GM12878 (cell line): Measurements from ENCODE around the gene POLR1A. TPM values are rescaled to one million over a fixed set of nuclear protein-coding genes. Genes with fewer than 3 reads are reported as not detected.

Experiments used
- ATAC-seq: fragments of 200-7000 bp; cut with Tn5 transposase; 3 replicates; pipeline ENCODE4 v1.9.1; 2020; ENCODE audit warnings: mild to moderate bottlenecking, moderate library complexity
- BruUV-seq: library from RNA; stranded (reverse); fragments of 400-500 nt; replicated peaks from 2 replicates; lab custom pipeline; 2021; lab: Mats Ljungman, UMichigan
- CTCF ChIA-PET: fragments of 300-600 bp; sonication (Branson Sonifier 250); formaldehyde crosslinking; extraction: SDS; loops from one replicate; lab custom pipeline; 2021; ENCODE audit warnings: inconsistent platforms; lab: Yijun Ruan, JAX
- POLR2A ChIA-PET: fragments of 350-600 bp; formaldehyde crosslinking; extraction: SDS; loops from one replicate; lab custom pipeline; 2021; ENCODE audit warnings: inconsistent platforms; lab: Charles Lee
- RAD21 ChIA-PET: fragments of 300-600 bp; sonication (Branson Sonifier 250); formaldehyde crosslinking; loops from one replicate; lab custom pipeline; 2023; ENCODE audit warnings: antibody characterized with exemption; ENCODE audit not compliant: unreplicated experiment; lab: Charles Lee
- SMC1A ChIA-PET: fragments of 300-600 bp; sonication (Branson Sonifier 250); formaldehyde crosslinking; loops from one replicate; lab custom pipeline; 2023; ENCODE audit not compliant: unreplicated experiment, uncharacterized antibody; lab: Charles Lee
- DNase-seq: peaks from one replicate; pipeline ENCODE4 v3.0.0-alpha.2; 2011; ENCODE audit warnings: low read depth, low spot score
- FAIRE-seq: peaks from 3 replicates; lab custom pipeline; 2011; peaks lifted over from hg19 to GRCh38; lab: Jason Lieb, UNC
- H2AFZ ChIP-seq: 2 replicates; pipeline ENCODE4 v1.6.0; 2011; ENCODE audit warnings: low read depth, low read length, control low read depth; ENCODE audit not compliant: control insufficient read depth
- H3K27ac ChIP-seq: 2 replicates; pipeline ENCODE4 v1.5.1; 2011; ENCODE audit warnings: control low read depth; ENCODE audit not compliant: control insufficient read depth, insufficient read depth
- H3K27me3 ChIP-seq, 2 experiments: replicated peaks in 1 of 2; 2 replicates each; pipeline versions ENCODE4 v1.6.0 to v1.6.1; 2011; ENCODE audit warnings: low read length in 1 of 2; ENCODE audit not compliant: control insufficient read depth in 2 of 2, insufficient read depth in 2 of 2
- H3K36me3 ChIP-seq, 2 experiments: 2 replicates each; pipeline ENCODE4 v1.5.1; 2011; ENCODE audit warnings: low read length in 1 of 2; ENCODE audit not compliant: control insufficient read depth in 2 of 2, insufficient read depth in 2 of 2
- H3K4me1 ChIP-seq: 2 replicates; pipeline ENCODE4 v1.6.1; 2011; ENCODE audit warnings: mild to moderate bottlenecking, low read length, moderate library complexity, mixed read lengths; ENCODE audit not compliant: control insufficient read depth, insufficient read depth
- H3K4me2 ChIP-seq: 2 replicates; pipeline ENCODE4 v1.6.0; 2011; ENCODE audit warnings: control low read depth; ENCODE audit not compliant: control insufficient read depth, insufficient read depth
- H3K4me3 ChIP-seq: fragments of 200-600 bp; sonication (generic); 2 replicates; pipeline ENCODE4 v1.5.1; 2016
- H3K79me2 ChIP-seq: 2 replicates; pipeline ENCODE4 v1.6.0; 2011; ENCODE audit warnings: low read length; ENCODE audit not compliant: control insufficient read depth, insufficient read depth
- H3K9ac ChIP-seq: 2 replicates; pipeline ENCODE4 v1.8.0; 2011; ENCODE audit warnings: low read length, control low read depth, mixed read lengths; ENCODE audit not compliant: control insufficient read depth, insufficient read depth
- H3K9me3 ChIP-seq: replicated peaks from 3 replicates; pipeline ENCODE4 v1.5.1; 2011; ENCODE audit warnings: mild to moderate bottlenecking, low read length; ENCODE audit not compliant: control insufficient read depth, insufficient read depth
- H4K20me1 ChIP-seq: 2 replicates; pipeline ENCODE4 v1.6.0; 2011; ENCODE audit not compliant: control insufficient read depth, insufficient read depth
- STAT3 ChIP-seq: IDR thresholded peaks from 2 replicates; pipeline ENCODE4 v1.6.1; 2011; ENCODE audit warnings: low read depth, low read length, improper control_type of control experiment
- WGBS: methylation state at CpG from one replicate; pipeline ENCODE4 v1.1.6; 2016; ENCODE audit warnings: low lambda C conversion rate; ENCODE audit not compliant: insufficient replicate concordance, insufficient coverage; ENCODE audit errors: missing lambda C conversion rate; 5-methylcytosine and 5-hydroxymethylcytosine counted together
- in situ Hi-C: fragments of 300-500 bp; cut with MboI; formaldehyde crosslinking; loops from 9 replicates; pipeline ENCODE4 v1.14.3; 2018; ENCODE audit warnings: mixed read lengths
- intact Hi-C: fragments of 100-400 bp; cut with micrococcal nuclease; formaldehyde crosslinking; loops from one replicate; pipeline ENCODE4 v1.14.2; 2022; ENCODE audit not compliant: unreplicated experiment
- polyA plus RNA-seq, 11 experiments: library from polyadenylated mRNA; depleted of rRNA in 4 of 11; unstranded in 6 of 11; stranded (reverse) in 5 of 11; fragments of >200 nt; fragmentation: Nextera tagmentation in 4 of 11; fragmentation: Illumina TruSeq in 1 of 11; extraction: Ambion mirVana in 4 of 11; extraction: Trizol in 1 of 11; gene quantifications; 1 replicate in 1 of 11; 2 replicates in 10 of 11; pipeline versions ENCODE4 v1.2.1 to v1.2.3, GENCODE V29; 2011 to 2016; ENCODE audit warnings: inconsistent platforms in 2 of 11, missing spikeins in 2 of 11, low read depth in 1 of 11
- total RNA-seq, 4 experiments: library from RNA; depleted of rRNA in 3 of 4; stranded (reverse); fragments of >200 nt in 3 of 4; fragmentation: Illumina TruSeq in 1 of 4; extraction: Trizol in 1 of 4; gene quantifications; 2 replicates each; pipeline versions ENCODE4 v1.2.1 to v1.2.3, GENCODE V29; 2013 to 2021
- TF ChIP-seq, protein P1 (sequence below): fragments of 450-650 bp; IDR thresholded peaks from 2 replicates; pipeline ENCODE4 v1.6.1; 2017; ENCODE audit warnings: mild to moderate bottlenecking, moderate library complexity
- TF ChIP-seq, protein P2 (sequence below): IDR thresholded peaks from 2 replicates; pipeline ENCODE4 v1.6.1; 2012; ENCODE audit warnings: low read depth, low read length, improper control_type of control experiment
- TF ChIP-seq, protein P3 (sequence below): fragments of 450-650 bp; IDR thresholded peaks from 2 replicates; pipeline ENCODE4 v1.6.1; 2017; ENCODE audit warnings: borderline replicate concordance

POLR1A gene
- total and polyA plus RNA-seq, 10 of the 15 experiments (the other 5 are each of a cell fraction or from before 2014, with no cell fraction given) = 2.1 to 53.9 (median 17.8) TPM

- 72% methylated on average over 10 of the region's 10 CpGs for WGBS
- RAD21 ChIA-PET = interaction anchor here (0.7 to 1.6 kb wide), 2 partner anchors 67 to 128 kb away, joined by 3 to 5 read pairs; no protein-coding TSS in a partner anchor
- no peak overlapping the region for H2AFZ ChIP-seq
- SMC1A ChIA-PET = interaction anchor here (1.1 to 1.6 kb wide), 2 partner anchors 48 to 68 kb away, joined by 3 to 6 read pairs; no protein-coding TSS in a partner anchor
- TF ChIP-seq, protein P1, sequence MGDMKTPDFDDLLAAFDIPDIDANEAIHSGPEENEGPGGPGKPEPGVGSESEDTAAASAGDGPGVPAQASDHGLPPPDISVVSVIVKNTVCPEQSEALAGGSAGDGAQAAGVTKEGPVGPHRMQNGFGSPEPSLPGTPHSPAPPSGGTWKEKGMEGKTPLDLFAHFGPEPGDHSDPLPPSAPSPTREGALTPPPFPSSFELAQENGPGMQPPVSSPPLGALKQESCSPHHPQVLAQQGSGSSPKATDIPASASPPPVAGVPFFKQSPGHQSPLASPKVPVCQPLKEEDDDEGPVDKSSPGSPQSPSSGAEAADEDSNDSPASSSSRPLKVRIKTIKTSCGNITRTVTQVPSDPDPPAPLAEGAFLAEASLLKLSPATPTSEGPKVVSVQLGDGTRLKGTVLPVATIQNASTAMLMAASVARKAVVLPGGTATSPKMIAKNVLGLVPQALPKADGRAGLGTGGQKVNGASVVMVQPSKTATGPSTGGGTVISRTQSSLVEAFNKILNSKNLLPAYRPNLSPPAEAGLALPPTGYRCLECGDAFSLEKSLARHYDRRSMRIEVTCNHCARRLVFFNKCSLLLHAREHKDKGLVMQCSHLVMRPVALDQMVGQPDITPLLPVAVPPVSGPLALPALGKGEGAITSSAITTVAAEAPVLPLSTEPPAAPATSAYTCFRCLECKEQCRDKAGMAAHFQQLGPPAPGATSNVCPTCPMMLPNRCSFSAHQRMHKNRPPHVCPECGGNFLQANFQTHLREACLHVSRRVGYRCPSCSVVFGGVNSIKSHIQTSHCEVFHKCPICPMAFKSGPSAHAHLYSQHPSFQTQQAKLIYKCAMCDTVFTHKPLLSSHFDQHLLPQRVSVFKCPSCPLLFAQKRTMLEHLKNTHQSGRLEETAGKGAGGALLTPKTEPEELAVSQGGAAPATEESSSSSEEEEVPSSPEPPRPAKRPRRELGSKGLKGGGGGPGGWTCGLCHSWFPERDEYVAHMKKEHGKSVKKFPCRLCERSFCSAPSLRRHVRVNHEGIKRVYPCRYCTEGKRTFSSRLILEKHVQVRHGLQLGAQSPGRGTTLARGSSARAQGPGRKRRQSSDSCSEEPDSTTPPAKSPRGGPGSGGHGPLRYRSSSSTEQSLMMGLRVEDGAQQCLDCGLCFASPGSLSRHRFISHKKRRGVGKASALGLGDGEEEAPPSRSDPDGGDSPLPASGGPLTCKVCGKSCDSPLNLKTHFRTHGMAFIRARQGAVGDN = no peak
- TF ChIP-seq, protein P2, sequence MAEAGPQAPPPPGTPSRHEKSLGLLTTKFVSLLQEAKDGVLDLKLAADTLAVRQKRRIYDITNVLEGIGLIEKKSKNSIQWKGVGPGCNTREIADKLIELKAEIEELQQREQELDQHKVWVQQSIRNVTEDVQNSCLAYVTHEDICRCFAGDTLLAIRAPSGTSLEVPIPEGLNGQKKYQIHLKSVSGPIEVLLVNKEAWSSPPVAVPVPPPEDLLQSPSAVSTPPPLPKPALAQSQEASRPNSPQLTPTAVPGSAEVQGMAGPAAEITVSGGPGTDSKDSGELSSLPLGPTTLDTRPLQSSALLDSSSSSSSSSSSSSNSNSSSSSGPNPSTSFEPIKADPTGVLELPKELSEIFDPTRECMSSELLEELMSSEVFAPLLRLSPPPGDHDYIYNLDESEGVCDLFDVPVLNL = no peak
- no peak for TF ChIP-seq STAT3
- TF ChIP-seq, protein P3, sequence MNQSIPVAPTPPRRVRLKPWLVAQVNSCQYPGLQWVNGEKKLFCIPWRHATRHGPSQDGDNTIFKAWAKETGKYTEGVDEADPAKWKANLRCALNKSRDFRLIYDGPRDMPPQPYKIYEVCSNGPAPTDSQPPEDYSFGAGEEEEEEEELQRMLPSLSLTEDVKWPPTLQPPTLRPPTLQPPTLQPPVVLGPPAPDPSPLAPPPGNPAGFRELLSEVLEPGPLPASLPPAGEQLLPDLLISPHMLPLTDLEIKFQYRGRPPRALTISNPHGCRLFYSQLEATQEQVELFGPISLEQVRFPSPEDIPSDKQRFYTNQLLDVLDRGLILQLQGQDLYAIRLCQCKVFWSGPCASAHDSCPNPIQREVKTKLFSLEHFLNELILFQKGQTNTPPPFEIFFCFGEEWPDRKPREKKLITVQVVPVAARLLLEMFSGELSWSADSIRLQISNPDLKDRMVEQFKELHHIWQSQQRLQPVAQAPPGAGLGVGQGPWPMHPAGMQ = no peak
- TF ChIP-seq, all 136 proteins: peak for 0
- FAIRE-seq (no peak), ATAC-seq (no peak), DNase-seq (no peak)
- BruUV-seq = no TSS peak
- no peak overlapping the region for H3K27ac ChIP-seq
- H3K9ac ChIP-seq = no peak overlapping the region
- peaks cover 4% of the 10 kb centered on the region; the same call in 1 of the 2 replicates for H3K4me1 ChIP-seq
- H4K20me1 ChIP-seq = no peaks in the 10 kb centered on the region
- POLR2A ChIA-PET = no interaction called here
- in situ Hi-C loops = no loop called here
- CTCF ChIA-PET = interaction anchor here (0.9 kb wide), 1 partner anchor 92 kb away, joined by 3 read pairs; no protein-coding TSS in a partner anchor
- no peaks in the 10 kb centered on the region for H3K27me3 ChIP-seq
- H3K4me3 ChIP-seq = no peak overlapping the region
- H3K9me3 ChIP-seq = no peaks in the 10 kb centered on the region
- intact Hi-C loops = no loop called here
- no peaks in the 10 kb centered on the region for H3K36me3 ChIP-seq
- H3K4me2 ChIP-seq = no peak overlapping the region
- no peaks in the 10 kb centered on the region for H3K79me2 ChIP-seq
Measured at GRCh38 chr2:85988175-85988913, 117.3 kb downstream of the POLR1A start.
